Retinal pigment epithelial cell (primary cell): ENCODE measurements around the gene XXYLT1.
A peak's percentile ranks its signal among the peaks of the same experiment; 100 is the strongest.

Source experiments
- DNase-seq: peaks from one replicate; pipeline ENCODE4 v3.0.0-alpha.2; 2010; ENCODE audit warnings: low read depth
- H3K4me3 ChIP-seq: 2 replicates; pipeline ENCODE4 v1.5.1; 2011; ENCODE audit warnings: mild to moderate bottlenecking, low read length, control low read depth, moderate library complexity
- CTCF ChIP-seq: conservative IDR thresholded peaks from 2 replicates; pipeline ENCODE4 v1.5.1; 2011; ENCODE audit warnings: low read depth, low read length, control low read depth, inconsistent platforms

Gene XXYLT1

DNA sequence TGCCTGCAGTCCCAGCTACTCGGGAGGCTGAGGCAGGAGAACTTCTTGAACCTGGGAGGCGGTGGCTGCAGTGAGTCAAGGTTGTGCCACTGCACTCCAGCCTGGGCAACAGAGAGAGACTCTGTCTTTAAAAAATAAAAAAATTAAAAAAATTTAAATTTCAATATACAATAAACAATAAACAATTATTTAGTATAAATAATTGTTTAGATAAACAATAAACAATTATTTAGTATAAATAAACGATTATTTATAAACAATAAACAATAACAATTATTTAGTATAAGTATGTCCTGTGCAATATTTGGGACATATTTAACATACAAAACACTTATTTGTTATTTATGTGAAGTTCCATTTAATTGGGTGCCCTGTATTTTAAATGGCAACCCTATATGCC is 119.6 kb downstream of the XXYLT1 start:
- H3K4me3 ChIP-seq: no peak overlapping the region
- no peak for DNase-seq
- TF ChIP-seq CTCF: no peak

GRCh38 chr3:195150181-195151118 is 120.5 kb downstream of the XXYLT1 start:
- TF ChIP-seq CTCF: no peak
- DNase-seq: peak; percentile 91
- H3K4me3 ChIP-seq: no peak overlapping the region

DNA sequence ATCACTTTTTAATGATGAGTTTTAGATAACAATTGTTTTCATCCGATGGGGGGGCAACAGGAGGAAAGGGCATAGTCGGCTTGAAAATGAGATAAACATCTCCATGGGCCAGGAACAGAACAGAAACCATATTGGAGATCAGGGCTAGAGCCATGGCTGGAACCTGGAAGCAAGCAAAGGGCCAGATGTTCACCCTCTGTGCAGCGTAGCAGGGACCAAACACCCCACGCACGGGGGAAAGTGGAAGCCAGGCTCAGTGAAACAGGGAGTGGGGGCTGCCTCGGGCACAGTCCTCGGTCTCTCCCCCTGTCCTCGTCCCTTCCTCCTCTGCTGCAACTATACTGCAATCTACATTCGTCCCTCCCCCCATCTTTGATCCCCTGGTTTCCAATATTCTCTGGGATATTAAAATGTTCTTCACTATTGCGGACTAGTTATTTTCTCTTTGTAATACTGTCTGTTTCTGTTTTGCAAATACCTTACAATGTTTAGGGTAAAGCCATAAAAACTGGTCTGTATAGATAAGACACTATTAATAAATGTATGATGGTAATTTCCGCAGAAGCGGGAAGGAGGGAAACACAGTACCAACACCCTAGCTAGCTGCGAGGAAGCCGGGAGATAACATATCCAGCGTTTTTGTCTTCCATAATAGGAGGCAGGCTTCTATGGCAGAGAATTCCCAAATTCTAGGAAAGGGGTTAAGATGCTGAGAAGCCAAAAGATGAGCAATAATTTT is 121.5 kb downstream of the XXYLT1 start:
- TF ChIP-seq CTCF: no peak
- DNase-seq: no peak
- no peak overlapping the region for H3K4me3 ChIP-seq

GRCh38 chr3:195148549-195148948 is 122.4 kb downstream of the XXYLT1 start:
- DNase-seq: no peak
- H3K4me3 ChIP-seq: no peak overlapping the region
- TF ChIP-seq CTCF: no peak

- no peak overlapping the region for H3K4me3 ChIP-seq
- DNase-seq: no peak
- TF ChIP-seq CTCF: no peak
Observed at GRCh38 chr3:195147649-195148080, 123.3 kb downstream of the XXYLT1 start.

DNA sequence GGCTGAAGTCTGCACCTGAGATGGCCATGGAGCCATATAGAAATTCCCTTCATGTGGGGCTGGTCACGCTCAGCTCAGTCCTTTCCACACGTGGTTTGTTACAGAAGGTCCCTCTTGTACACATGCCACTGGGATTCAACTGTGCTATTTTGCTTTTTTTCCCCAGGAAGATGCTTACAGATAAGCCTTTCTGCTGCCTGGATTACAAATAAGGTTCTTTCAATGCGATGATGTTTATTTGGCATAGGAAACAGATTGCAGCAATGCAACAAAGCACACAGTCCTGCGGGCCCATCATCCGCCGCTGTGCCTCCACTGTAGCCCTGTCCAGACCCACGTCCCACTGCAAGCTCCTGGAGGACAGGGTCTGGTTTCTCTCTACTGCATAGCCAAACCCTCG is 124.8 kb downstream of the XXYLT1 start:
- TF ChIP-seq CTCF: no peak
- DNase-seq: no peak
- no peak overlapping the region for H3K4me3 ChIP-seq
